MV-4-11 (cell line): ENCODE results near the gene C1QL4.
"Not testable (repeated sequence)": the region's sequence is repeated elsewhere in the genome, so short reads cannot be mapped to it uniquely, and the experiment has no call there.

Experiments used
- DNase-seq: peaks from one replicate; lab custom pipeline; 2025; lab: John Stamatoyannopoulos, UW

Gene C1QL4

GRCh38 chr12:49336645-49337584 lies at the start of gene C1QL4:
Gene C1QL4, minus strand, starts transcription at chr12:49337188. Its CDS starts 711 bp downstream, at chr12:49336477.
- DNase-seq: peak; percentile 20

- DNase-seq: not testable (repeated sequence)
Observed at GRCh38 chr12:49380184-49380583, 43.2 kb upstream of the C1QL4 start.

- no peak for DNase-seq
Observed at GRCh38 chr12:49377386-49377785, 40.4 kb upstream of the C1QL4 start.

- no peak for DNase-seq
Observed at GRCh38 chr12:49375406-49375805, 38.4 kb upstream of the C1QL4 start.

- DNase-seq: no peak
Observed at GRCh38 chr12:49370539-49370938, 33.6 kb upstream of the C1QL4 start.

- peak; percentile 13 for DNase-seq
Observed at GRCh38 chr12:49369411-49370145, 32.6 kb upstream of the C1QL4 start.

GRCh38 chr12:49368240-49368600 lies 31.2 kb upstream of the C1QL4 start:
- no peak for DNase-seq

GRCh38 chr12:49367381-49368239 lies 30.6 kb upstream of the C1QL4 start, which contains the start of gene SPATS2:
Gene SPATS2, plus strand, starts transcription at chr12:49367462. Its CDS starts 93,551 bp downstream, at chr12:49461013.
- no peak for DNase-seq

- DNase-seq: peak; percentile 79
Observed at GRCh38 chr12:49366652-49367380, 29.8 kb upstream of the C1QL4 start.

GRCh38 chr12:49366096-49366651 lies 29.2 kb upstream of the C1QL4 start:
- DNase-seq: no peak

GRCh38 chr12:49365542-49365941 lies 28.6 kb upstream of the C1QL4 start:
- peak; percentile 29 for DNase-seq

- peak; percentile 68 for DNase-seq
Observed at GRCh38 chr12:49364989-49365388, 28.0 kb upstream of the C1QL4 start.

GRCh38 chr12:49362077-49362476 lies 25.1 kb upstream of the C1QL4 start:
- no peak for DNase-seq

- no peak for DNase-seq
Observed at GRCh38 chr12:49359671-49360070, 22.7 kb upstream of the C1QL4 start.

GRCh38 chr12:49358483-49359141 lies 21.6 kb upstream of the C1QL4 start:
- peak; percentile 63 for DNase-seq

GRCh38 chr12:49357103-49357678 lies 20.2 kb upstream of the C1QL4 start:
- peak; percentile 29 for DNase-seq

GRCh38 chr12:49355913-49356312 lies 18.9 kb upstream of the C1QL4 start:
- DNase-seq: no peak

- DNase-seq: no peak
Observed at GRCh38 chr12:49352351-49352750, 15.4 kb upstream of the C1QL4 start.

GRCh38 chr12:49349266-49349665 lies 12.3 kb upstream of the C1QL4 start:
- DNase-seq: no peak

GRCh38 chr12:49348781-49349180 lies 11.8 kb upstream of the C1QL4 start:
- no peak for DNase-seq
